ENCODE data around the gene AMBRA1.

GRCh38 chr11:46366661-46367161 is 227.1 kb downstream of the AMBRA1 start:
- TF ChIP-seq CTCF (IDR thresholded peaks at IDR 0.05) (no peak), POLR2A (IDR thresholded peaks at IDR 0.05) (no peak)
